Measurements from ENCODE around the gene EFHD2.

- TF ChIP-seq CTCF (IDR thresholded peaks at IDR 0.05), result no peak
- no peak for TF ChIP-seq POLR2A (IDR thresholded peaks at IDR 0.05)
These were observed 19.2 kb downstream of the EFHD2 start for GRCh38 chr1:15428815-15429435.

All from body of pancreas (tissue), 4 donors.